ENCODE results near the gene ADAD1. TPM values are rescaled to one million over a fixed set of nuclear protein-coding genes. Genes with fewer than 3 reads are reported as not detected.

Gene ADAD1
- total and polyA plus RNA-seq, 2 donors (not counting 3 experiments of a cell fraction or from before 2014, with no cell fraction given) = not detected

- Histone ChIP-seq H3K4me3 (replicated peaks in 1 of 3; ENCODE audit: insufficient read depth in 1 of 3, low read depth in 1 of 3, low read length in 3 of 3) (no peak within 1 kb of the TSS), H3K27me3 (ENCODE audit: control insufficient read depth in 2 of 2, insufficient read depth in 2 of 2, low read length in 2 of 2) (no peaks in the 10 kb centered on the region), H4K20me1 (replicated peaks; ENCODE audit: control insufficient read depth, extremely low read depth, insufficient read depth, low read length) (no peaks in the 10 kb centered on the region), H3K9me3 (replicated peaks; ENCODE audit: control insufficient read depth, insufficient read depth, low read length) (no peaks in the 10 kb centered on the region), H3K4me1 (ENCODE audit: control insufficient read depth, extremely low read depth, insufficient read depth, low read length) (peaks cover 3% of the 10 kb centered on the region), H3K9me1 (replicated peaks; ENCODE audit: control insufficient read depth, extremely low read depth, insufficient read depth, low read length) (no peaks in the 10 kb centered on the region), H2AFZ (ENCODE audit: low read depth, low read length) (no peak within 1 kb of the TSS), H3K27ac (ENCODE audit: insufficient read depth, low read depth, low read length) (no peak within 1 kb of the TSS), H3K9ac (replicated peaks; ENCODE audit: extremely low read depth, insufficient read depth, low read length) (no peak within 1 kb of the TSS), H3K79me2 (ENCODE audit: control insufficient read depth, insufficient read depth, low read length) (no peaks in the 10 kb centered on the region), H3K36me3 (ENCODE audit: control insufficient read depth in 2 of 2, extremely low read depth in 1 of 2, insufficient read depth in 2 of 2, low read length in 2 of 2) (no peaks in the 10 kb centered on the region), H3K4me2 (ENCODE audit: insufficient read depth, low read length) (no peak within 1 kb of the TSS)
- no TSS peak for BruUV-seq (replicated peaks)
- DNase-seq (ENCODE audit: low read depth, low spot score) (no peak), FAIRE-seq (no peak)
- TF ChIP-seq JUN (IDR thresholded peaks at IDR 0.05; ENCODE audit: borderline replicate concordance, insufficient read depth, insufficient read length, low read depth) = no peak
- TF ChIP-seq MYC (IDR thresholded peaks at IDR 0.05; ENCODE audit: low read depth, low read length) = no peak
- TF ChIP-seq EZH2 (IDR thresholded peaks at IDR 0.05; ENCODE audit: borderline replicate concordance, low read depth, low read length, severe bottlenecking) = no peak
- TF ChIP-seq FOS (IDR thresholded peaks at IDR 0.05; ENCODE audit: borderline replicate concordance, insufficient read depth, low read length) = no peak
- TF ChIP-seq MAX (IDR thresholded peaks at IDR 0.05; ENCODE audit: insufficient read depth, insufficient read length) = no peak
- no peak for TF ChIP-seq POLR2A (IDR thresholded peaks at IDR 0.05; ENCODE audit: low read depth, low read length)
- no peak for TF ChIP-seq CTCF (IDR thresholded peaks at IDR 0.05; ENCODE audit: extremely low read depth in 1 of 2, insufficient read depth in 1 of 2, low read depth in 1 of 2, low read length in 2 of 2)
- no peak for TF ChIP-seq POLR2AphosphoS5 (IDR thresholded peaks at IDR 0.05; ENCODE audit: insufficient read depth, low read depth, low read length)
- TF ChIP-seq GATA2 (IDR thresholded peaks at IDR 0.05; ENCODE audit: insufficient read depth, insufficient read length, low read depth, low read length) = no peak
- POLR2A ChIA-PET = no interaction called here
- CTCF ChIA-PET = interaction anchor here (0.8 to 1.2 kb wide), 2 partner anchors 8 to 533 kb away, joined by 3 read pairs; no protein-coding TSS in a partner anchor
- intact Hi-C loops (cut with micrococcal nuclease) (loop anchor here (10.0 kb wide), 1 partner anchor 118 kb away; no protein-coding TSS in a partner anchor), dilution Hi-C loops (cut with MboI; ENCODE audit: extremely low pct_ligation_motif_present, low sequenced_read_pairs) (no loop called here)
These were observed 77.7 kb downstream of the ADAD1 start, which contains the start of gene IL2 for GRCh38 chr4:122456231-122457116. Gene IL2, minus strand, starts transcription at chr4:122456725. Its CDS starts 285 bp downstream, at chr4:122456440.

All from endothelial cell of umbilical vein (primary cell).